Amniotic epithelial cell (primary cell): ENCODE measurements around the gene CRTC2.
A peak's percentile ranks its signal among the peaks of the same experiment; 100 is the strongest.
"Not testable (repeated sequence)": the region's sequence is repeated elsewhere in the genome, so short reads cannot be mapped to it uniquely, and the experiment has no call there.

Experiments
- DNase-seq: peaks from one replicate; pipeline ENCODE4 v3.0.0-alpha.2; 2010; ENCODE audit warnings: low read depth

The CRTC2 gene

DNA sequence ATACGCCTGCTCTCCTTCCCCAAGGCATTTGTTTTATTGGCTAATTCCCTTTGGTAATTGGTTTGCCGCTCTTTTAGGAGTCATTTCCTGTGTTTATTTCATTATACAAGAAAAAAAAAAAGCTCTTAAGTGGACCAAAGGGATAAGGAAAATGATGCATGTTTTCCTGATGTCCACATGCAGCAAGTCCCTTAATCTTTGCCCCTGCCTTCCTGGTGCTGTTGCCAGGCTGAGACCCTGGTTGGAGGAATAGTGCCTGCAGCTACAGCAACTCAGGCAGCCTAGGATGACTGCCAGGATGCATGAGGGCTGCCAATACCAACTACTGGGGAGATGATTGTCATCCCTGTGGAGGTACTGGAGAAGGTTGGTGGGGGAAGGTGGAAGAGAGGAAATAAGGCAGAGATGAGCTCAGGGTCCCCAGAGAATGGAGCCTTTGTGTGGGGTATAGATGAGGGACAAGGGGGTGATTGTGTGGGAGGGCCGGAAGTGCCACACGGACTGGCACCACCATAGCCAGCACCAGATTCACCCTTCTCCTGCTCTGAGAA is 29.5 kb downstream of the CRTC2 start:
- DNase-seq, result no peak

DNA sequence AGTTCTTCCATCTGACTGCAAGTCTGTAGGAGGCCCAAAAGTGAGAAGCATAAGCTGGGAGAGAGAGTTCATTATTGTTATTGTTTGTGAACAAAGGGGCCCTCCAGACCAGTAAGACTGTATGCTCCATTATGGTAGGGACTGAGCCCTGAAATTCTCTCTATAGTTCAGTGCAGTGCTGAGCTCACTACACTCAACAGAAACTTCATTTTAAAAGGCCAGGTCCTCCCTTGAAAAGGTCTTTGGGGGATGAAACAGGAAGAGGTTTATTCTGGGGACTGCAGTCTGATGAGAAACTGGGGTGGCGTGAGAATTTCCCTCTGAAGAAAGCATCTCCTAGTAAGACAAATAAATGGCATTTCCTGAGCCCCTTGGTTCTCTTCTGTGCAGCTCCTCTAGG is 30.2 kb downstream of the CRTC2 start:
- DNase-seq, result no peak

GRCh38 chr1:153926405-153926804 is 32.0 kb downstream of the CRTC2 start:
- no peak for DNase-seq

GRCh38 chr1:153922972-153923925 is 35.2 kb downstream of the CRTC2 start, which contains the start of gene GATAD2B:
TSS of gene GATAD2B (minus strand) at chr1:153922972. CDS start at chr1:153828347, 94,625 bp downstream.
- DNase-seq, result peak; percentile 100

- DNase-seq, result peak; percentile 6
Measured at GRCh38 chr1:153922076-153922971, 36.1 kb downstream of the CRTC2 start.

GRCh38 chr1:153921803-153922075 is 36.7 kb downstream of the CRTC2 start:
- DNase-seq, result no peak

DNA sequence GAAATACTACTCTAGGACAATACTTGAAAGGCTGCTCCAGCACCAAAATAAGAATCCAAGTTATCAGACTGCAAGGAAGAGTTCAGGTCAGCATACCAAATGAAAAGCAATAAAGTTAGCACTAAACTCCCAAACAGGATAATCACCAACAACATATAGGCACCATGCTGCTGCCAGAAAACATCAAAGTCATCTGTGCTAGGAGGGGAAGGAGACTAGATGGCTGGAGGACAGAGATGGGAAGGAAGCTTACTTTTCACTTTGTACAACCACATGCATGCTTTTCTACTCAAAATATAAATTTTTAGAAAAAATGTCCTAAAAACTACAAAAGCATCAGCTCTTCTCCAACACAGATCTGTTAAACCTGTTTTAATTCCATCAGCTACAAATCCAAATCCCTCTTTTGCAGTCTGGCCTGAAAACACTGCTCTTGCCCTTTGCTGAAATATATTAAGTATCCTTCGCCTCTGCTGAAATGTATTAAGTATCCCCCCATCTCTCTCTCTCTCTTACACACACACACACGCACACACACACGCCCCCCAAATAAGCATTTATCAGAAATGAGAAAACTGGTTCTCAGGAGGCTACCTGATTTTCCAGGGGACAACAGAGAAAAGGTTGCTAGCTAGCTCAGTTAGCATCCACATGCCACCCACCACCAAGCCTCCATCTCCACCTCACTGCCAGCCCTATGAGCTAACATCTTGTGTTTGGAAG is 37.2 kb downstream of the CRTC2 start:
- no peak for DNase-seq

- peak; percentile 49 for DNase-seq
Measured at GRCh38 chr1:153919876-153920852, 38.2 kb downstream of the CRTC2 start.

DNA sequence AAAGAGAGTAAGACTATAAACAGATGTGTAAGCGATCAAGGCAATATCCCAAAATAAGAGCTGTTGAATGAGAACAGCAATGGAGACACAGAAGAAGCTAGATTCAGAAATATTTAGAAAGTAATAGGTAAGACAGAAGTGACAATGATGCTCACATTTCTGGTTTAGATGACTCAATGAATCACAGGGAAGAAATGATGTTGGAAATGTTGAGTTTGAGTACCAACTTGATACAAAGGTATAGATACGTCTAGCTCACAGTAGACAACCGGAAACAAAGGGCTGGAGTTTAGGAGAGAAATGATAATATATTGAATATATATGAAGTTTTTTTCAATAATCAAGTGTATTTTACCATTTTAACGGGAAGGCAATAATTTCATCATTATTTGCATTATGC is 42.1 kb downstream of the CRTC2 start:
- DNase-seq, result no peak

DNA sequence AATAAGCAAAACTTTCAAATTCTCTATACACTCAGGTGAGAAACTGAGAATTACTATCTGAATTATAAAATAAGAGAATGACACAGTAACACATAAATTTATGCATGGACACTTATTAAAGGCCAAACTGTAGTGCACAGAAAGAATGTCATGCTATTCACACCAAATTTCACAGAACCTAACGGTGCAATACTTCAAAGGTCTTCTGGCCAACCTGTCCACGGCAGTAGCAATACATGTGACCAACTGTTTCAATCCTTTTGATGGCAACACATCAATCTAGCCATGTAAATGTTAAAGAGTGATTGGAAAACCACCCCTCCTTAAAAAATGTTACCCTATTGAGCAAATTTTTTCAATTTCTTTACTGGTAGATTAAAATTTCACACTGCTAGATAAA is 46.1 kb downstream of the CRTC2 start:
- DNase-seq, result no peak

DNA sequence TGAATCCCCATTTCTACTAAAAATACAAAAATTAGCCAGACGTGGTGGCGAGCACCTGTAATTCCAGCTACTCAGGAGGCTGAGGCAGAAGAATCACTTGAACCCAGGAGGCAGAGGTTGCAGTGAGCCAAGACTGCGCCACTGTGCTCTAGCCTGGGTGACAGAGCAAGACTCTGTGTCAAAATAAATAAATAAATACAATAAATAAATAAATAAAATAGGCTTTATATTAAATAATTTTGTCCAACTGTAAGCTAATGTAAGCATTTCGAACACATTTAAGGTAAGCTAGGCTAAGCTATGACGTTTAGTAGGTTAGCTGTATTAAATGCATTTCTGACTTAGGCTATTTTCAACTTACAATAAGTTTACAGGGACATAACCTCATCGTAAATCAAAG is 47.9 kb downstream of the CRTC2 start:
- not testable (repeated sequence) for DNase-seq

GRCh38 chr1:153908071-153908470 is 50.3 kb downstream of the CRTC2 start:
- DNase-seq, result no peak

GRCh38 chr1:153907134-153907533 is 51.3 kb downstream of the CRTC2 start:
- DNase-seq, result no peak

DNA sequence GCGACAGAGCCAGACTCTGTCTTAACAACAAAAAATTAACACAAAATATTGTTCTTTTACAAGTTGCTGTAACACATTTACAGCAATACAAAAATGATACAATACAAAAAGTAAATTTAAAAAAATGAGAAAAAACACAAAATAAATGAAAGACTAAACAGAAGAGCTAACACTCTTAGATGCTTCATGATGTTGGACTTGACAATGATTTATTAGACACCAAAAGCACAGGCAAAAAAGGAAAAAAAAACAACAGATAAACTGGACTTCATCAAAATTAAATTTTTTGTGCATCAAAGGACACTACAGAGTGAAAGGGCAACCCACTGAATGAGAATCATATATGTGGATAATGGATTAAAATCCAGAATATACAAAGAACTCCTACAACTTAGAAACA is 52.0 kb downstream of the CRTC2 start:
- no peak for DNase-seq

GRCh38 chr1:153905908-153906307 is 52.5 kb downstream of the CRTC2 start:
- DNase-seq, result not testable (repeated sequence)

GRCh38 chr1:153903841-153904455 is 54.5 kb downstream of the CRTC2 start:
- no peak for DNase-seq

DNA sequence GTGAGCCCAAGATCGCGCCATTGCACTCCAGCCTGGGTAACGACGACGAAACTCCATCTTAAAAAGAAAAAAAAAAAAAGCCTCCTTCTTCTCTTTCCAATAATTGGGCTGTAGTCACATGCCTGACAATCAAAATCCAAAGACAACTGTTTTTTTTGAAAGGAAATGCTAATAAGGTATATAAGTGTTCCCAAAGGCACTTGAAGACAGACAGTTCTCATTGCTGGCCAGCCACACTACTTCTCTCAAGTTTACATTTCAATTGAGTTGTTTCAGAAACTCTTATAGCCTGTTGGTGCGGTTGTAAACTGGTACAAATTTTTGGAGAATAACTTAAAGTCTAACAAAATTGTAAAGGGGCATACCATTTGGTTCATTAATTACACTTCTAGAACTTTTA is 58.9 kb downstream of the CRTC2 start:
- no peak for DNase-seq
